HG03064 (cell line): Measurements from ENCODE around the gene THOC5.
"Not testable (repeated sequence)": the region's sequence is repeated elsewhere in the genome, so short reads cannot be mapped to it uniquely, and the experiment has no call there.

Source experiments
- ATAC-seq: cut with Tn5 transposase; IDR thresholded peaks from one replicate; pipeline ENCODE4 v1.9.1; 2021; ENCODE audit warnings: low read depth; ENCODE audit not compliant: unreplicated experiment

The THOC5 gene

GRCh38 chr22:29563652-29564460, 10.3 kb upstream of the THOC5 start:
- no peak for ATAC-seq

DNA sequence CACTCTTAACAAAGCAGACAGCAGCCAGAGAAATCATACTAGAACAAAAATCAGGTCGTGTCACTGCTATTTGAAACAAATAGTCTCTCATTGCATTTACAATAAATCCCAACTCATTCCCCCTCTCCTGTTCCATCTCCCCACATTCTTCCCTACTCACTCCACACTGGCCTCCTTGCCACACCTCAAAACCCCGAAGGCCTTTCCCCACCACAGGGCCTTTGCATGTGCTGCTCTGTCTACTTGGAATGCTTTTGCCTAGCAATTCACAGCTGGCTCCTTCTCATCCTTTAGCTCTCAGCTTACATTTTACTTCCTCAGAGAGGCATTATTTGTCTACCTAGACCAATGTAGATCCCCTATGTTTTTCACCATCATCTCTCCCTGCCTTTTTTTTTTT, 6.3 kb upstream of the THOC5 start:
- ATAC-seq, result no peak

GRCh38 chr22:29559030-29559429, 5.5 kb upstream of the THOC5 start:
- ATAC-seq, result no peak

DNA sequence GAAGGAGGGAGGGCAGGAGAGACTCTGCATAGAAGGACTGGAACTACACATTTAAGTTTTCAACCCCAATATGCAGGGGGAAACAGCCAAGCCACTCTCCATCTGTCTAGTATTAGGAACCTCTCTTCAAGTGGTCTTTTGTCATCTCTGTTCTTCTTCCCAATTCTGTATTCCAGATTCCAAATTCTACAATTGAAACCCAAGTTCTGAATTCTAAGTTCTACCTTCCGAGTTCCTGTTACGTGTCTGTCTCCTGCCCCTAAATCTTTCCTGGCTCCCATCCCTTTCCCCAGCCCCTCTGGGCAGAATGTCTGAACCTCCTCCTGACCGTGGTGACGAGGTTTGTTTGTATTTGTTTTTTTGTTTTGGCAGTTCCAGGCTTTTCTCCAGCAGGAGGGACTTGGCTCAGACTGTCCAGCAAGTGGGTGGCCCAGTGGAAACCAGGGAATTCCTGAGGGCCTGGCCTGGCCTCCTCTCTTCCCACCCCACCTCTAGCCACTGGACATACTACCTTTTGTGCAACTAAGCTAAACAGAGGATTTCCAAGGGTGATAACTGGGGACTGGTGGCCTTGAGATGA, 1.6 kb upstream of the THOC5 start:
- no peak for ATAC-seq

DNA sequence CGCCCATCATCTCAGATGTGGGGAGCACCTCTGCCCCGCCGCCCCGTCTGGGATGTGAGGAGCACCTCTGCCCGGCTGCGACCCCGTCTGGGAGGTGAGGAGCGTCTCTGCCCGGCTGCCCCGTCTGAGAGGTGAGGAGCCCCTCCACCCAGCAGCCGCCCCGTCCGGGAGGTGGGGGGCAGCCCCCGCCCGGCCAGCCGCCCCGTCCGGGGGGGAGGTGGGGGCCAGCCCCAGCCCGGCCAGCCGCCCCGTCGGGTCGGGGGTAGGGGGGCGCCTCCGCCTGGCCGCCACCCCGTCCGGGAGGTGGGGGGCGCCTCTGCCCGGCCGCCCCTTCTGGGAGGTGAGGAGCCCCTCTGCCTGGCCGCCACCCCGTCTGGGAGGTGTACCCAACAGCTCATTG, 1.2 kb downstream of the THOC5 start:
- not testable (repeated sequence) for ATAC-seq

GRCh38 chr22:29550005-29550404, 3.6 kb downstream of the THOC5 start:
- no peak for ATAC-seq

DNA sequence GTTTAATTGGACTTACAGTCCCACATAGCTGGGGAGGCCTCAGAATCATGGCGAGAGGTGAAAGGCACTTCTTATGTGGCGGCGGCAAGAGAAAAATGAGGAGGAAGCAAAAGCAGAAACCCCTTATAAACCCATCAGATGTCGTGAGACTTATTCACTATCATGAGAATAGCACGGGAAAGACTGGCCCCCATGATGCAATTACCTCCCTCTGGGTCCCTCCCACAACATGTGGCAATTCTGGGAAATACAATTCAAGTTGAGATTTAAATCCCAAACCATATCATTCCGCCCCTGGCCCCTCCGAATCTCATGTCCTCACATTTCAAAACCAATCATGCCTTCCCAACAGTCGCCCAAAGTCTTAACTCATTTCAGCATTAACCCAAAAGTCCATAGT, 8.5 kb downstream of the THOC5 start:
- ATAC-seq, result not testable (repeated sequence)

- no peak for ATAC-seq
Observed at GRCh38 chr22:29541845-29542244, 11.7 kb downstream of the THOC5 start.

- ATAC-seq, result no peak
Observed at GRCh38 chr22:29539105-29539504, 14.5 kb downstream of the THOC5 start.

DNA sequence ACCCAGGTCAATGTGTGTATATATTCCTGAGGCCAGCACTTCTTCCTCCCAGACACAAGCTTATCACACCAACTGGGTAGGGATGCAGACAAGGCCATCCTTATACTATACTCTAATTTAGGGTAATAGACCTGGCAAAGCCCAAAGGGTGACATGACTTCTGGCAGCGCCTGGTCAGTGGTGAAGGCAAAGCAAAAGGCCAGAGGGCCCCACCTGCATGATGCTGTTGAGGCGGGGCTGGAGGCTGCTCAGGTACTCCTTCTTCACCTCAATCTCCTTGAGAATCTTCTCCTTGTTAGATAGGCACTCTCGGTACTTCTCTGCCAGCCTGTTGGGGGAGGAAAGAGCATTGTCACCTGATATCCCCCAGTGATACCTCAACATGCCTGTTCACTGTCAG, 17.1 kb downstream of the THOC5 start:
- ATAC-seq, result no peak

DNA sequence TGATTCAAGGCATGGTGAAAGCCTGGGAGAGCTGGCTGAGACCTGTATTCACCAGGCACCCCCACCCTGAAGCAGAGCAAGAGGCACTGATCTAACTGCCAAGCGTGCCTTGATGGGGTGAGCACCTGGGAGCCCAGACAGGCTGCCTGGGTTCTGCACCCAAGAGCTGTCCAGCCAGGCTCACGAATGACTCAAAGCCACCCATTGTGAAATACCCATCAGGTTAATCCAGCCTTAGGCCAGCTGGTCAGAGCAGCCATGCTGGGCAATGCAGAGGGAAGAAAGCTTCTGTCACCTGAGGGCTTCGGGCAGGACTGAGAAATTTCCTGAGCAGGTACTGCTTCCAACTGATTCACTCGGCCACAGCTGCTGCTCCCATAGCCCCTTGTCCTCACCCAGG, 22.1 kb downstream of the THOC5 start:
- ATAC-seq, result no peak

DNA sequence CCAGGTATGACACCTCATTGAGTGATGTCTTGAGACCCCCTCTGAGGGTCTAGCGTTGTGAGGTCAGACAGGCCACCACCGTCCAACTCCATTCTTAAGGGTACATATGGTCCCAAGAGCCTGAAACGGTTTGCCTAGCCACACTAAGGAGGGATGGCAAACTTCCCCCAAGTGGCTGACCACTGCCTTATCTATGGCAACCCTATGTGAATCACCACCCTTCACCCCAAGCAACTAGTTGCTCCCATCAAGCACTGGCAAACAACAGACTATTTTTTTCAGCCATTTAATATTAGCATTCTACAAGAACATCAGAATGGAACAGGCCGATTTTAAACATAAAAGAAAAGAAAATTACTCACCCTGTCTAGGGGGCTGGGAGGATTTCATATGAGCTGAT, 22.8 kb downstream of the THOC5 start:
- ATAC-seq, result no peak

- no peak for ATAC-seq
Observed at GRCh38 chr22:29528144-29528543, 25.4 kb downstream of the THOC5 start.

DNA sequence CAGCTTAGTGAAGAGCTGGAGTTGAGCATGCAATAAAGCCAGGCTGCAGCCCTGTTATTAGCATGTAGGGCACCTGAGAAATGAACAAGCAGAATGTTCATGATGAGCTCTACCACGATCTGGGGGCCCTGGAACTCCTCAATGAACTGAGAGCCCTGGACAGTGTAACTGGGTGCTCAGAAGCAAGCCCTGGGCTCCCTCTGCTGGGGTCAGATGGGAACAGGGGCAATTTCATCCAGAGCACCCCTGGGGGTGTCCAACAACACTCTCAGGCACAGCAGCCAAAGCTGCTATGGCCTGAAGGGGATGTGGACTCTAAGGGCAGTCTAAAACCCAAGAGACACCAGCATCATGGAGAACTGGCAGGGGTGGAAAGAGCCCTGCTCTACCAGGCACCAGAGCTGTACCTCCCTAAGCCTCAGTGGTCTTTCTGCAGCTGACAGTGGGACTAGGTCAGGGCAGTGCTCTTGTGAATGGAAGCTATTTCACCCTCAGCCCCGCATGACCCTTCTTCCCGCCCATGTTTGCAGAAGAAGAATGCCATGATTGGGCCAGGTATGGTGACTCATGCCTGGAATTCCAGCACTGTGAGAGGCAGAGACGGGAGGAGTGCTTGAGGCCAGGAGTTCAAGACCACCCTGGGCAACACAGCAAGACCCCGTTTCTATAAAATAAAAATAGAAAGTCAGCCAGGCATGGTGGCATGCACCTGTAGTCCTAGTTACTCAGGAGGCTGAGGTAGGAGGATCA, 28.9 kb downstream of the THOC5 start:
- ATAC-seq, result no peak

DNA sequence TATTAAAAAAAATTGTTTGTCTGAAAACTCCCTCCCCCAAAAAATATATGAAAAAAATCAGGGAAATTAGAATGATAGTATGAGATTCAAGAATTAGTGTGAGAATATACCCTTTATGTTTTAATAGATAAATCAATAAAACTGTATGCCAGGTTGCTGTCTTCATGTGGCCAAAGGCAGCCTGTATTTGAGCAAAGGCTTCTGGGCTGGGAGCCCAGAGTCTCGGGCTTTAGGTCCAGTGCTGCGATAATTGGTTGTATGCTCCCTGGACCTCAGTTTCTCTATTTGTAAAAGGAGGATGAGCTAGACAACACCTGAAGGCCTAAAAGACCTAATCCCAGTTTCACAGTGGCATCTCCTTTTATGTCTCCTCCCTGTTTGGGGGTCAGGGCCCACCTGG, 29.8 kb downstream of the THOC5 start:
- ATAC-seq, result no peak

GRCh38 chr22:29521526-29521925, 32.0 kb downstream of the THOC5 start:
- no peak for ATAC-seq

DNA sequence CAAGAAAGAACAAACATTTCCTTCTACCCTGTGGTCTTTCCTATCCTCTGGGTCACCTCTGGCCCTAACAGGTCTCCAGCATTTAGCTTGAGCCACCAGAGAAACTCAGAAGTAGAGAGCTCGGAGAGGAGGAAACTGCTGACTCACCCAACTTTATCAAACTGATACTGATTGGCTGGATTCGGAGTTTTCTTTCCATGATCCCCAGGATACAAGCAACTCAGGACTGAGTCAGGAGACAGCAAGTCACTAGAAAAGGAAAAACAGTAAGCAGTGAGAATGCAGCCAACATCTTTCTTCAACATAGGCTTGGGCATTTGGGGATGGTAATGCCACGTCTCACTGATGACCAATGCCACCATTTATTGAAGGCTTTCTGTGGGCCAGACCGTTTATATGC, 32.7 kb downstream of the THOC5 start:
- no peak for ATAC-seq

GRCh38 chr22:29519996-29520395, 33.6 kb downstream of the THOC5 start:
- no peak for ATAC-seq

- ATAC-seq, result no peak
Observed at GRCh38 chr22:29518427-29518826, 35.1 kb downstream of the THOC5 start.

DNA sequence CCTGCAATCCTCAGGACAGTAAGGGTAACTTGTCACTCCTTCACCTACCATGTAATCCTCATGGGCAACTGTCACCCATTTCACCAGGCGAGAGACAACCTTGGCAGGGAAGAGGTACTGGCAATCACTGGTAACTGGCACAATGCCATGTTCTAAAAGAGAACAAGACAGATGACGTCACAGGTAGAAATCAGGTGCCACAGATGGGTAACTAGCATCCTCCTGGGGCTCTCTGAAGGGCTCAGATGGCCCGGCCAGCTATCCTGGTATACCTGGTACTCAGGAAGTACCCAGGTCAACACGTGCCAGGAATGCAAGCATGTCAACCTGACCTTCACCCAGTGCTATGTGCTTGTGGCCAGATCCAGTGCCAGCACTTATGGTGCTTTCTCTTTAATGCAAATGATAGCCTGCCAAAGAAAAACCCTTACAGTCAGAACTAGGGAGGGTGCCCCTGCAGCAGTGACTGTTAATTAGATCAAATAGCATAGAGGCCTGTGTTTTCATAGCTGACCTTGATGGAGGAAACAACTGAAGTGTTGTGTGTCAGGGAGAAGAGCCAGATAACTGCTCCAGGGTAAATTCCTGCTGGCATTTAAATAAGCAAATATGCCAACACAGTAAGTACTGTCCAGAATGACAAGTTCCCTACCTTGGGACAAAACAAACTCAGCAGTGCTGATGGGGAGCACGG, 36.2 kb downstream of the THOC5 start:
- ATAC-seq, result no peak

DNA sequence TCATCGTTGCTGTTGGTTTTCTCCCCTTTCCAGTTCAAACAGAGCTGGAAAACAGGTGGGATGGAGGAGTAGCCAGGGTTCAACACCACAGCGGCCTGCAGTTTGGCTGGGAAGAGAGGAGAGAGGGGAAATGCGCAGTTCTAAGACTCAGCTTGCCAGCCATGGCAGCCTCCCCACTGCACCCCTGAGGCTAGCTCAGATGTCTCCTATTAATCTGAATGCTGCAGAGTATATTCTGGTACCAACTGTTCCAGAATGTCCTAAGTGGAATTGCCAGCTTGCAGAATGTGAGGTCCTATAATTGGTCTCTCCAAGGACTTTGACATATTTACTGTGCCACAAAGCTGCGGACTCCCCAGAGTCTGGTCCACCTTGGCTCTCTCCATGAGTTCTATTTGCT, 41.5 kb downstream of the THOC5 start:
- ATAC-seq, result no peak
